ENCODE results near the gene PI4K2B. TPM values are rescaled to one million over a fixed set of nuclear protein-coding genes. Genes with fewer than 3 reads are reported as not detected.

Gene PI4K2B
- total RNA-seq, 1 experiment from 2014 or later, result 19.3 TPM

- ATAC-seq (no peak), DNase-seq (ENCODE audit: low read depth, low spot score) (no peak)
- Histone ChIP-seq H3K27ac (ENCODE audit: low read depth, low read length) (no peak overlapping the region), H3K9me3 (ENCODE audit: control insufficient read depth in 1 of 2, insufficient read depth in 1 of 2, low read depth in 1 of 2, low read length in 2 of 2) (peaks cover 8 to 34% of the 10 kb centered on the region in 2 experiments; a peak in 3 of 4 replicates), H3K4me2 (ENCODE audit: low read length) (no peak overlapping the region), H3K79me2 (ENCODE audit: insufficient read depth, low read length) (no peaks in the 10 kb centered on the region), H3K4me3 (replicated peaks in 1 of 2; ENCODE audit: low read depth in 1 of 2, low read length in 2 of 2) (no peak overlapping the region), H2AFZ (ENCODE audit: low read depth, low read length, poor library complexity, severe bottlenecking) (no peak overlapping the region), H3K4me1 (ENCODE audit: control insufficient read depth in 1 of 2, insufficient read depth in 2 of 2, low read length in 2 of 2) (peaks cover 0 to 4% of the 10 kb centered on the region in 2 experiments; a peak in 1 of 4 replicates), H3K9me2 (ENCODE audit: insufficient read depth) (no peaks in the 10 kb centered on the region), H4K20me1 (ENCODE audit: insufficient read depth) (no peaks in the 10 kb centered on the region), H3K27me3 (ENCODE audit: insufficient read depth, low read length) (no peaks in the 10 kb centered on the region), H3K9ac (ENCODE audit: low read length) (no peak overlapping the region), H3K36me3 (ENCODE audit: control insufficient read depth in 1 of 2, insufficient read depth in 2 of 2, low read length in 2 of 2) (no peaks in the 10 kb centered on the region)
- ChIA-PET CTCF (no interaction called here), POLR2A (interaction anchor here (0.6 kb wide), 1 partner anchor 145 kb away, joined by 3 read pairs; no protein-coding TSS in a partner anchor), RAD21 (ENCODE audit: low non-redundant PET in 1 of 2, low total read pairs in 2 of 2, uncharacterized antibody in 2 of 2, unreplicated experiment in 2 of 2) (no interaction called here)
- intact Hi-C loops (cut with micrococcal nuclease), result no loop called here
- no TSS peak for BruUV-seq (replicated peaks)
- TF ChIP-seq EZH2phosphoT487 (IDR thresholded peaks at IDR 0.05; ENCODE audit: borderline replicate concordance) (no peak), ZBTB33 (IDR thresholded peaks at IDR 0.05; ENCODE audit: extremely low read depth, insufficient replicate concordance, low read length) (no peak), SRF (IDR thresholded peaks at IDR 0.05; ENCODE audit: low read depth) (no peak), TCF7L2 (IDR thresholded peaks at IDR 0.05; ENCODE audit: borderline replicate concordance, extremely low read depth, insufficient read depth, insufficient read length) (no peak), YY1 (IDR thresholded peaks at IDR 0.05; ENCODE audit: extremely low read depth, insufficient replicate concordance, low read depth, low read length) (no peak), POLR2A (IDR thresholded peaks at IDR 0.05; ENCODE audit: borderline replicate concordance, extremely low read depth, insufficient read depth, insufficient read length) (no peak), ATF3 (IDR thresholded peaks at IDR 0.05) (no peak), SIN3A (IDR thresholded peaks at IDR 0.05; ENCODE audit: low read depth) (no peak), POLR2AphosphoS5 (IDR thresholded peaks at IDR 0.05; ENCODE audit: low read depth, low read length) (no peak), RAD21 (IDR thresholded peaks at IDR 0.05; ENCODE audit: low read depth) (no peak), CEBPB (IDR thresholded peaks at IDR 0.05; ENCODE audit: low read depth) (no peak), ZFX (IDR thresholded peaks at IDR 0.05) (no peak)
Observed at GRCh38 chr4:25221377-25221776, 12.5 kb upstream of the PI4K2B start.
